Astrocyte of the cerebellum (primary cell): ENCODE data around the gene CDC42EP3.
A peak's percentile ranks its signal among the peaks of the same experiment; 100 is the strongest.

Experiments
- DNase-seq: peaks from one replicate; pipeline ENCODE4 v3.0.0-alpha.2; 2011; ENCODE audit warnings: low read depth
- H3K4me3 ChIP-seq: 2 replicates; pipeline ENCODE4 v1.5.1; 2011; ENCODE audit warnings: mild to moderate bottlenecking, low read depth, low read length, moderate library complexity
- CTCF ChIP-seq: IDR thresholded peaks from 2 replicates; pipeline ENCODE4 v1.5.1; 2012; ENCODE audit warnings: low read length, low read depth, moderate library complexity, mild to moderate bottlenecking; ENCODE audit errors: missing control alignments
- in situ Hi-C: cut with HindIII; loops from 2 replicates; pipeline ENCODE4 v1.10.0; 2017; ENCODE audit warnings: low sequenced_read_pairs

The CDC42EP3 gene

GRCh38 chr2:37654419-37654818 lies 17.0 kb downstream of the CDC42EP3 start:
- no peak for TF ChIP-seq CTCF
- DNase-seq = no peak
- no peak overlapping the region for H3K4me3 ChIP-seq
- in situ Hi-C loops = no loop called here

- H3K4me3 ChIP-seq = no peak overlapping the region
- in situ Hi-C loops = no loop called here
- no peak for TF ChIP-seq CTCF
- DNase-seq = no peak
These were observed 17.6 kb downstream of the CDC42EP3 start for GRCh38 chr2:37653805-37654378.

- no peak for TF ChIP-seq CTCF
These were observed 18.3 kb downstream of the CDC42EP3 start for GRCh38 chr2:37653093-37653492.

GRCh38 chr2:37652199-37652640 lies 19.2 kb downstream of the CDC42EP3 start:
- DNase-seq = peak; percentile 79
- H3K4me3 ChIP-seq = no peak overlapping the region
- in situ Hi-C loops = no loop called here
- TF ChIP-seq CTCF = no peak

More at GRCh38 chr2:37653093-37653492, 18.3 kb downstream of the CDC42EP3 start:
- in situ Hi-C loops = no loop called here
- DNase-seq = no peak
- H3K4me3 ChIP-seq = no peak overlapping the region

GRCh38 chr2:37650548-37651093 lies 20.8 kb downstream of the CDC42EP3 start:
- H3K4me3 ChIP-seq = no peak overlapping the region
- no peak for TF ChIP-seq CTCF
- DNase-seq = no peak
- in situ Hi-C loops = no loop called here

GRCh38 chr2:37649518-37649917 lies 21.9 kb downstream of the CDC42EP3 start:
- in situ Hi-C loops = no loop called here
- no peak for TF ChIP-seq CTCF
- no peak for DNase-seq
- no peak overlapping the region for H3K4me3 ChIP-seq
